Trophoblast cell (in vitro differentiated cells and primary cell): Measurements from ENCODE around the gene LRRC59.

Experiments
- DNase-seq, 2 donors: peaks; one replicate each; pipeline ENCODE4 v3.0.0-alpha.2; 2016
- H2AFZ ChIP-seq: 2 replicates; pipeline ENCODE4 v1.6.1; 2013; ENCODE audit warnings: low read length, moderate library complexity, mild to moderate bottlenecking; ENCODE audit not compliant: insufficient read depth, poor library complexity
- H2AK5ac ChIP-seq: 2 replicates; pipeline ENCODE4 v1.6.1; 2013; ENCODE audit warnings: mild to moderate bottlenecking, low read length
- H2BK120ac ChIP-seq: 2 replicates; pipeline ENCODE4 v1.6.1; 2013; ENCODE audit warnings: low read length, mild to moderate bottlenecking, moderate library complexity; ENCODE audit not compliant: insufficient read depth, poor library complexity
- H2BK12ac ChIP-seq: 2 replicates; pipeline ENCODE4 v1.6.1; 2013; ENCODE audit warnings: mild to moderate bottlenecking, low read length, moderate library complexity
- H2BK5ac ChIP-seq: 2 replicates; pipeline ENCODE4 v1.6.1; 2013; ENCODE audit warnings: low read length, low read depth, moderate library complexity, mild to moderate bottlenecking; ENCODE audit not compliant: poor library complexity
- H3K14ac ChIP-seq: 2 replicates; pipeline ENCODE4 v1.6.1; 2013; ENCODE audit warnings: mild to moderate bottlenecking, low read length
- H3K18ac ChIP-seq: 2 replicates; pipeline ENCODE4 v1.6.1; 2013; ENCODE audit warnings: mild to moderate bottlenecking, low read length
- H3K23ac ChIP-seq: 2 replicates; pipeline ENCODE4 v1.6.1; 2013; ENCODE audit warnings: low read length
- H3K27ac ChIP-seq: 2 replicates; pipeline ENCODE4 v1.5.1; 2013; ENCODE audit warnings: low read depth, mild to moderate bottlenecking, inconsistent platforms, low read length, moderate library complexity
- H3K27me3 ChIP-seq: 2 replicates; pipeline ENCODE4 v1.6.1; 2013; ENCODE audit warnings: inconsistent platforms, mild to moderate bottlenecking, low read length, moderate library complexity; ENCODE audit not compliant: insufficient read depth
- H3K36me3 ChIP-seq, 2 experiments: 1 replicate in 1 of 2; 2 replicates in 1 of 2; pipeline ENCODE4 v1.6.1; 2013; ENCODE audit warnings: low read length in 2 of 2, mild to moderate bottlenecking in 2 of 2, moderate library complexity in 1 of 2; ENCODE audit not compliant: insufficient read depth in 2 of 2, control insufficient read depth in 1 of 2
- H3K4ac ChIP-seq: 2 replicates; pipeline ENCODE4 v1.6.1; 2013; ENCODE audit warnings: low read depth, mild to moderate bottlenecking, low read length, moderate library complexity
- H3K4me1 ChIP-seq, 2 experiments: 1 replicate in 1 of 2; 2 replicates in 1 of 2; pipeline ENCODE4 v1.6.1; 2013; ENCODE audit warnings: low read length in 2 of 2, mild to moderate bottlenecking in 2 of 2, moderate library complexity in 1 of 2; ENCODE audit not compliant: insufficient read depth in 2 of 2, control insufficient read depth in 1 of 2
- H3K4me2 ChIP-seq: 2 replicates; pipeline ENCODE4 v1.6.1; 2013; ENCODE audit warnings: inconsistent platforms, mild to moderate bottlenecking, low read length, moderate library complexity
- H3K4me3 ChIP-seq: 2 replicates; pipeline ENCODE4 v1.5.1; 2013; ENCODE audit warnings: mild to moderate bottlenecking, low read depth, low read length, inconsistent platforms
- H3K79me1 ChIP-seq: one replicate; pipeline ENCODE4 v1.6.1; 2013; ENCODE audit warnings: low read length
- H3K79me2 ChIP-seq: 2 replicates; pipeline ENCODE4 v1.6.1; 2013; ENCODE audit warnings: low read length, mild to moderate bottlenecking; ENCODE audit not compliant: control insufficient read depth, insufficient read depth, poor library complexity
- H3K9ac ChIP-seq: 2 replicates; pipeline ENCODE4 v1.6.1; 2013; ENCODE audit warnings: mild to moderate bottlenecking, low read length
- H3K9me3 ChIP-seq: 2 replicates; pipeline ENCODE4 v1.6.1; 2013; ENCODE audit warnings: low read depth, mild to moderate bottlenecking, control low read depth, inconsistent platforms, low read length; ENCODE audit not compliant: insufficient read depth
- H4K12ac ChIP-seq: 2 replicates; pipeline ENCODE4 v1.6.1; 2013; ENCODE audit warnings: low read depth, mild to moderate bottlenecking, low read length, moderate library complexity
- H4K8ac ChIP-seq: 2 replicates; pipeline ENCODE4 v1.6.1; 2013; ENCODE audit warnings: low read depth, mild to moderate bottlenecking, low read length, moderate library complexity
- H4K91ac ChIP-seq: one replicate; pipeline ENCODE4 v1.6.1; 2013; ENCODE audit warnings: low read depth, mild to moderate bottlenecking, low read length, moderate library complexity
- WGBS: extraction: QIAGEN DNeasy Blood & Tissue Kit; methylation state at CpG from one replicate; pipeline ENCODE4 v1.1.7; 2013; ENCODE audit warnings: missing lambda C conversion rate; ENCODE audit not compliant: insufficient read length, insufficient coverage; ENCODE audit errors: extremely low coverage; 5-methylcytosine and 5-hydroxymethylcytosine counted together

Gene LRRC59

DNA sequence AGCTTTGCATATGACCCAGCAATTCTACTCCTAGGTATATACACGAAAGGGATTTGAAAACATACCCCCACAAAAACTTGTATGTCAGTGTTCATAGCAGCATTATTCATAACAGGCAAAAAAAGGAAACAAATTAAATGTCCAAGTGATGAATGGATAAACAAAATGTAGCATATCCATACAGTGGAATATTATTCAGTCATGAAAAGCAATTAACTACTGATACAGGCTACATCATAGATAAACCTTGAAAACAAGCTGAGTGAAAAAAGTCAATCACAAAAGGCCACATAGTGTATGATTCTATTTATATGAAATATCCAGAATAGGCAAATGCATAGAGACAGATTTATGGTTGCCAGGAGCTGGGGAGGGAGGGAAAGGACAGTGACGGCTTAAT is 23.6 kb downstream of the LRRC59 start:
- Histone ChIP-seq H3K79me1 (peaks cover 6% of the 10 kb centered on the region), H2AK5ac (no peak overlapping the region), H3K9ac (no peak overlapping the region), H3K27me3 (no peaks in the 10 kb centered on the region), H3K27ac (no peak overlapping the region), H2BK120ac (no peak overlapping the region), H3K36me3 (peaks cover 18 to 19% of the 10 kb centered on the region in 2 experiments), H4K8ac (no peak overlapping the region), H3K4me2 (peak overlapping the region; percentile 67), H3K9me3 (no peaks in the 10 kb centered on the region), H2BK5ac (no peak overlapping the region), H3K4me3 (no peak overlapping the region), H3K79me2 (peaks cover 7% of the 10 kb centered on the region), H4K91ac (no peak overlapping the region), H3K4ac (no peak overlapping the region), H4K12ac (no peak overlapping the region), H3K4me1 (peaks cover 0 to 7% of the 10 kb centered on the region in 2 experiments), H3K18ac (no peak overlapping the region), H3K14ac (no peak overlapping the region), H3K23ac (no peak overlapping the region), H2AFZ (no peak overlapping the region), H2BK12ac (no peak overlapping the region)
- no CpG with 5 or more reads among the region's 2 CpGs for WGBS
- DNase-seq, result no peak

DNA sequence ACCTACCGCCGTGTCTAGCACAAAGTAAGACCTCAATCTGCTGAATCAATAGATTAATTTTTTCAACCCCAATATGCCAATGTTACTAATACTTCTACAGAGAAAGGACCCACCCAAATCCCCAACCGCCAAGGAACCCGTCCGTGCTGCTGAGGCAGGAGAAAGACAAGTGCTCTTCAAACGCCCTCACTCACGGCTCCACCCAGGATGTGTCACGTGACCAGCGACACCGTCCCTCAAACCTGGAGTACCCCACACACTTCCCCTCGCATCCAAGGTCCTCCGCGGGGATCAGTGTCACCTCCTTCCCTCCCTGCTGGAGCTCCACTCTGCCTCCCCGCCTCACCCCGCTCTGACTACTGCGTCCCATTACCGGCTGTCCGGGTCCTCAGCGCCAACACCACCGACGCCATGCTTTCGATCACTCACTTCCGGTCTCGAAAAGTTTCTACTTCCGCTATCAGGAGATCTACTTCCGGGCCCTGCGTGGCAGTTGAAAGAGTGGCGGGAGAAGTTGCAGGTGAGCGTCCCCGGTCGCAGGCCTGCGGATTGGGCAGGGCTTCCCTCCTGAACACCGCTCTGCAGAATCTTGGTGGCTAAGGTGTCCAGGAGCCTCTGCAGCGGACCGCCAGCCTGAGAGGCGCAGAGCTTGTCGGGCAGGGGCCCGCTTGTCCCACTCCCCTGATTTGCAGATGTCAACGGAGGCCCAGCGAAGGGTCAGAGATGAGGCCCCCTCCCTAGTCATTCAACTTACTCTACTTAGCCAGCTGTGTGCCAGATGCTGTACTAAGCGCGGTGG is 24.4 kb downstream of the LRRC59 start, which contains the start of the genes EME1 and MRPL27:
Gene EME1 (plus strand): TSS at position 472 of the 799 bp plus-strand sequence. CDS start 1,980 bp downstream, outside the sequence.
Gene MRPL27 (minus strand): TSS at position 427 of the 799 bp plus-strand sequence. CDS start 14 bp downstream, at position 413.
- H4K91ac ChIP-seq, result peak within 1 kb of the TSS; percentile 97
- H3K23ac ChIP-seq, result no peak within 1 kb of the TSS
- H2AK5ac ChIP-seq, result peak within 1 kb of the TSS; percentile 42
- H4K8ac ChIP-seq, result peak within 1 kb of the TSS; percentile 98
- H2BK5ac ChIP-seq, result peak within 1 kb of the TSS; percentile 91
- H3K9me3 ChIP-seq, result no peaks in the 10 kb centered on the region
- peak; percentile 80 to 94 for DNase-seq
- peak within 1 kb of the TSS; percentile 96 for H3K4me3 ChIP-seq
- H3K4me1 ChIP-seq, result peaks cover 0 to 7% of the 10 kb centered on the region in 2 experiments
- H3K27ac ChIP-seq, result peak within 1 kb of the TSS; percentile 89
- peak within 1 kb of the TSS; percentile 61 for H3K4ac ChIP-seq
- H3K14ac ChIP-seq, result peak within 1 kb of the TSS; percentile 91
- H2BK120ac ChIP-seq, result peak within 1 kb of the TSS; percentile 83
- H3K79me2 ChIP-seq, result peaks cover 7% of the 10 kb centered on the region
- no peak within 1 kb of the TSS for H2BK12ac ChIP-seq
- H2AFZ ChIP-seq, result peak within 1 kb of the TSS; percentile 98
- H3K4me2 ChIP-seq, result peak within 1 kb of the TSS; percentile 67
- no CpG with 5 or more reads among the region's 42 CpGs for WGBS
- peaks cover 22 to 23% of the 10 kb centered on the region in 2 experiments for H3K36me3 ChIP-seq
- peaks cover 6% of the 10 kb centered on the region for H3K79me1 ChIP-seq
- peak within 1 kb of the TSS; percentile 94 for H3K9ac ChIP-seq
- H3K18ac ChIP-seq, result peak within 1 kb of the TSS; percentile 98
- H3K27me3 ChIP-seq, result no peaks in the 10 kb centered on the region
- peak within 1 kb of the TSS; percentile 99 for H4K12ac ChIP-seq

DNA sequence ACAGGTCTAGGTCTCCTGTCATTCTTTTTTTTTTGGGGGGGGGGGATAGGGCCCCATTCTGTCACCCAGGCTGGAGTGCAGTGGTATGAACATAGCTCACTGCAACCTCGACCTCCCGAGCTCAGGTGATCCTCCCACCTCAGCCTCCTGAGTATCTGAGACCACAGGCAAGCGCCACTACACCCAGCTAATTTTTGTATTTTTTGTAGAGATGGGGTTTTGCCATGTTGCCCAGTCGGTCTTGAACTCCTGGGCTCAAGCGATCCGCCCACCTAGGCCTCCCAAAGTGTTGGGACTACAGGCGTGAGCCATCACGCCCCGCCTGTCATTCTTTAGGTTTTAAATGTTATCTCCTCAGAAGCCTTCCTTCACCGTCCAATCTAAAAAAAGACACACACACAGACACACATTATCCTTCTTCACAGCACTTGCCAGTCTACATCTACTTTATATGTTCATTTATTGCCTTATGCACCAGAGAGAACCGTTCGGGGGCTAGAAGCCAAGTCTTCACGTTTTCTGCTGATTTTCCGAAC is 25.0 kb downstream of the LRRC59 start:
- Histone ChIP-seq H3K36me3 (peaks cover 28 to 29% of the 10 kb centered on the region in 2 experiments), H2AFZ (peak overlapping the region; percentile 63), H3K79me1 (peaks cover 6% of the 10 kb centered on the region), H3K4me1 (peaks cover 0 to 7% of the 10 kb centered on the region in 2 experiments), H3K4me2 (peak overlapping the region; percentile 67), H2BK12ac (no peak overlapping the region), H4K12ac (peak overlapping the region; percentile 38), H3K14ac (no peak overlapping the region), H4K8ac (peak overlapping the region; percentile 30), H3K79me2 (peaks cover 7% of the 10 kb centered on the region), H2AK5ac (no peak overlapping the region), H3K4ac (peak overlapping the region; percentile 53), H3K9me3 (no peaks in the 10 kb centered on the region), H3K23ac (no peak overlapping the region), H2BK120ac (no peak overlapping the region), H3K4me3 (peak overlapping the region; percentile 96), H2BK5ac (no peak overlapping the region), H3K9ac (peak overlapping the region; percentile 75), H3K27ac (no peak overlapping the region), H3K27me3 (no peaks in the 10 kb centered on the region), H3K18ac (no peak overlapping the region), H4K91ac (peak overlapping the region; percentile 40)
- WGBS, result no CpG with 5 or more reads among the region's 14 CpGs
- no peak for DNase-seq

DNA sequence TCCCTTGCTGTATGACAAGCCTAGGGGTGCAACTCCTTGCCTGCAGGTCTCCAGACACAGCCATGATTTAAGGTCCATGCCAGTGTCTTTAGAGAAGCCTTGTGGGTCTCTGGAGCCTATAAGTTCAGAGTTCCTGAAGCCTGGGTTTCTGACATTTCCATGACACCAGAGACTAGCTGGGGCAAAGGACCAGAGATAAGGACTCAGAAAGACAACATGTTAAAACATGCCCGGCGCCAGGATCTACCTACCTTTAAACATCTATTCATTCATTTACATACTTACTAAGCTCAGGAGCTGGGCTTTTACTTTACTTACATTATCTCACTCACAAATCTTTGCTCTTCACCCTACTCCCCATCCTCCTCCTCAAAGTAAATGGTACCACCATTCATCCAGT is 25.8 kb downstream of the LRRC59 start:
- no peaks in the 10 kb centered on the region for H3K9me3 ChIP-seq
- no peak overlapping the region for H3K9ac ChIP-seq
- H2BK120ac ChIP-seq, result peak overlapping the region; percentile 49
- H2BK12ac ChIP-seq, result no peak overlapping the region
- peak overlapping the region; percentile 26 for H2BK5ac ChIP-seq
- peak overlapping the region; percentile 48 for H4K8ac ChIP-seq
- H3K27me3 ChIP-seq, result no peaks in the 10 kb centered on the region
- no peak for DNase-seq
- no peak overlapping the region for H2AFZ ChIP-seq
- H4K12ac ChIP-seq, result no peak overlapping the region
- WGBS, result no CpG with 5 or more reads among the region's 2 CpGs
- peaks cover 7% of the 10 kb centered on the region for H3K79me2 ChIP-seq
- H3K18ac ChIP-seq, result no peak overlapping the region
- H3K14ac ChIP-seq, result no peak overlapping the region
- peaks cover 6% of the 10 kb centered on the region for H3K79me1 ChIP-seq
- peak overlapping the region; percentile 83 for H4K91ac ChIP-seq
- no peak overlapping the region for H2AK5ac ChIP-seq
- no peak overlapping the region for H3K4me3 ChIP-seq
- peak overlapping the region; percentile 67 for H3K4me2 ChIP-seq
- H3K4ac ChIP-seq, result peak overlapping the region; percentile 76
- H3K23ac ChIP-seq, result no peak overlapping the region
- H3K36me3 ChIP-seq, result peaks cover 36 to 37% of the 10 kb centered on the region in 2 experiments
- peaks cover 0 to 7% of the 10 kb centered on the region in 2 experiments for H3K4me1 ChIP-seq
- peak overlapping the region; percentile 18 for H3K27ac ChIP-seq
